OCI-LY7 (cell line): Measurements from ENCODE around the gene RBMS1. TPM values are rescaled to one million over a fixed set of nuclear protein-coding genes. Genes with fewer than 3 reads are reported as not detected.

Experiments
- BruUV-seq: library from RNA; stranded (reverse); fragments of 400-500 nt; replicated peaks from 2 replicates; lab custom pipeline; 2021; lab: Mats Ljungman, UMichigan
- CTCF ChIA-PET: fragments of 300-600 bp; sonication (Branson Sonifier 250); formaldehyde crosslinking; loops from one replicate; lab custom pipeline; 2022; ENCODE audit warnings: antibody characterized with exemption; ENCODE audit not compliant: unreplicated experiment; lab: Charles Lee
- POLR2A ChIA-PET: fragments of 300-600 bp; sonication (Branson Sonifier 250); formaldehyde crosslinking; loops from one replicate; lab custom pipeline; 2022; ENCODE audit warnings: antibody characterized with exemption; lab: Charles Lee
- DNase-seq: peaks from one replicate; pipeline ENCODE4 v3.0.0-alpha.2; 2015; ENCODE audit warnings: low spot score
- H2AFZ ChIP-seq: fragments of 200-600 bp; sonication (generic), shearing (Covaris generic); 2 replicates; pipeline ENCODE4 v1.6.1; 2014; ENCODE audit warnings: mild to moderate bottlenecking, antibody characterized with exemption, low read length, moderate library complexity
- H3K27ac ChIP-seq: fragments of 200-600 bp; sonication (generic); 2 replicates; pipeline ENCODE4 v1.5.1; 2014; ENCODE audit warnings: mixed run types, low read depth, mild to moderate bottlenecking, moderate library complexity, low read length, inconsistent platforms; ENCODE audit not compliant: poor library complexity, severe bottlenecking
- H3K36me3 ChIP-seq: fragments of 200-600 bp; sonication (generic); 2 replicates; pipeline ENCODE4 v1.6.1; 2014; ENCODE audit warnings: mild to moderate bottlenecking, antibody characterized with exemption, low read length, moderate library complexity, mixed read lengths; ENCODE audit not compliant: insufficient read depth
- H3K4me1 ChIP-seq: fragments of 200-600 bp; sonication (generic); 2 replicates; pipeline ENCODE4 v1.5.1; 2014; ENCODE audit warnings: mild to moderate bottlenecking, low read length; ENCODE audit not compliant: insufficient read depth, poor library complexity, severe bottlenecking
- H3K4me2 ChIP-seq: fragments of 200-600 bp; sonication (generic); 2 replicates; pipeline ENCODE4 v1.6.1; 2014; ENCODE audit warnings: mild to moderate bottlenecking, low read length
- H3K4me3 ChIP-seq: fragments of 200-600 bp; sonication (generic); 2 replicates; pipeline ENCODE4 v1.5.1; 2014; ENCODE audit warnings: mild to moderate bottlenecking, low read depth, low read length; ENCODE audit not compliant: poor library complexity, severe bottlenecking
- H3K79me2 ChIP-seq: fragments of 200-600 bp; sonication (generic); 2 replicates; pipeline ENCODE4 v1.6.1; 2016; ENCODE audit warnings: low read depth, mild to moderate bottlenecking, low read length, moderate library complexity, mixed read lengths; ENCODE audit not compliant: insufficient read depth
- H3K9me2 ChIP-seq: fragments of 200-600 bp; sonication (generic); 2 replicates; pipeline ENCODE4 v1.6.1; 2016; ENCODE audit warnings: mild to moderate bottlenecking, low read length, mixed read lengths; ENCODE audit not compliant: insufficient read depth
- H3K9me3 ChIP-seq: fragments of 200-600 bp; sonication (generic); 2 replicates; pipeline ENCODE4 v1.6.1; 2014; ENCODE audit warnings: mild to moderate bottlenecking, mixed run types, low read length, mixed read lengths
- H4K20me1 ChIP-seq: fragments of 200-600 bp; sonication (generic); 2 replicates; pipeline ENCODE4 v1.6.1; 2014; ENCODE audit warnings: mild to moderate bottlenecking, antibody characterized with exemption, low read length, moderate library complexity, mixed read lengths; ENCODE audit not compliant: insufficient read depth
- EZH2phosphoT487 ChIP-seq: fragments of 200-600 bp; sonication (generic); IDR thresholded peaks from 2 replicates; pipeline ENCODE4 v1.6.1; 2018; ENCODE audit warnings: low read depth, borderline replicate concordance, mild to moderate bottlenecking, mixed run types, antibody characterized with exemption, low read length, moderate library complexity, mixed read lengths
- intact Hi-C: fragments of 100-400 bp; cut with micrococcal nuclease; formaldehyde crosslinking; loops from one replicate; pipeline ENCODE4 v1.10.0; 2022; ENCODE audit not compliant: unreplicated experiment
- total RNA-seq, 2 experiments: library from RNA; depleted of rRNA in 1 of 2; stranded (reverse); fragments of >200 nt in 1 of 2; shearing (Covaris generic) in 1 of 2; gene quantifications; 2 replicates each; pipeline ENCODE4 v1.2.3, GENCODE V29; 2014 to 2022
- TF ChIP-seq, protein P1 (sequence below): fragments of 200-600 bp; sonication (generic); conservative IDR thresholded peaks from 2 replicates; pipeline ENCODE4 v1.5.1; 2014; ENCODE audit warnings: mild to moderate bottlenecking, antibody characterized with exemption, low read length, moderate library complexity, mixed read lengths

The RBMS1 gene
- total RNA-seq, 2 experiments from 2014 or later = 29.5 to 35.7 TPM

GRCh38 chr2:160319700-160320099 lies 173.9 kb downstream of the RBMS1 start:
- no TSS peak for BruUV-seq
- Histone ChIP-seq H3K36me3 (no peaks in the 10 kb centered on the region), H3K79me2 (no peaks in the 10 kb centered on the region), H3K4me1 (no peaks in the 10 kb centered on the region), H3K27ac (no peak overlapping the region), H2AFZ (no peak overlapping the region), H3K4me2 (no peak overlapping the region), H4K20me1 (0 out of 2 replicates have a peak, but pooled peaks cover 4% of the 10 kb centered on the region), H3K9me3 (no peaks in the 10 kb centered on the region), H3K4me3 (no peak overlapping the region), H3K9me2 (no peaks in the 10 kb centered on the region)
- DNase-seq = no peak
- TF ChIP-seq, protein P1, sequence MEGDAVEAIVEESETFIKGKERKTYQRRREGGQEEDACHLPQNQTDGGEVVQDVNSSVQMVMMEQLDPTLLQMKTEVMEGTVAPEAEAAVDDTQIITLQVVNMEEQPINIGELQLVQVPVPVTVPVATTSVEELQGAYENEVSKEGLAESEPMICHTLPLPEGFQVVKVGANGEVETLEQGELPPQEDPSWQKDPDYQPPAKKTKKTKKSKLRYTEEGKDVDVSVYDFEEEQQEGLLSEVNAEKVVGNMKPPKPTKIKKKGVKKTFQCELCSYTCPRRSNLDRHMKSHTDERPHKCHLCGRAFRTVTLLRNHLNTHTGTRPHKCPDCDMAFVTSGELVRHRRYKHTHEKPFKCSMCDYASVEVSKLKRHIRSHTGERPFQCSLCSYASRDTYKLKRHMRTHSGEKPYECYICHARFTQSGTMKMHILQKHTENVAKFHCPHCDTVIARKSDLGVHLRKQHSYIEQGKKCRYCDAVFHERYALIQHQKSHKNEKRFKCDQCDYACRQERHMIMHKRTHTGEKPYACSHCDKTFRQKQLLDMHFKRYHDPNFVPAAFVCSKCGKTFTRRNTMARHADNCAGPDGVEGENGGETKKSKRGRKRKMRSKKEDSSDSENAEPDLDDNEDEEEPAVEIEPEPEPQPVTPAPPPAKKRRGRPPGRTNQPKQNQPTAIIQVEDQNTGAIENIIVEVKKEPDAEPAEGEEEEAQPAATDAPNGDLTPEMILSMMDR = no peak
- no peak for TF ChIP-seq EZH2phosphoT487
- ChIA-PET POLR2A (interaction anchor here (1.1 kb wide), 1 partner anchor 112 kb away, joined by 3 read pairs; no protein-coding TSS in a partner anchor), CTCF (interaction anchor here (0.5 kb wide), 1 partner anchor 518 kb away, joined by 5 read pairs; no protein-coding TSS in a partner anchor)
- intact Hi-C loops = loop anchor here (5.0 to 10.0 kb wide), 4 partner anchors 113 to 673 kb away; no protein-coding TSS in a partner anchor

DNA sequence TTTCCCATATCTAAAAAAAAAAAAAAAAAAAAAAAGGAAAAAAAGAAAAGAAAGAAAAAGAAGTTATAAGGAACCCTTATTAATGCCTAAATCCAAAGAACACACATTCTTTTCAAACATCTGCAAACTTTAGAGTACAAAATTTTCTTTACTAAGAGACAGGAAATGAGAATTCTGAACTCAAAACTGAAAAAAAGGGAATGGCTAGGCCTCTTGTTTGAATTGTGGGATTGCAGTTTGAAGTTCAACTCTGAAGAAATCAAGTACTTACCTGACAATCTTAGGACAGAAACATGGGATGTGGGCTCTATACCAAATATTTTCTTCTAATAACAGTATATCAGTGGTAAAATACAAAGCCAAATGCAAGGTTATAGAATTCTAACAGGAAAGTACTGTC lies 175.4 kb downstream of the RBMS1 start:
- no peaks in the 10 kb centered on the region for H3K4me1 ChIP-seq
- H3K9me2 ChIP-seq = no peaks in the 10 kb centered on the region
- H4K20me1 ChIP-seq = 0 out of 2 replicates have a peak, but pooled peaks cover 4% of the 10 kb centered on the region
- H3K36me3 ChIP-seq = no peaks in the 10 kb centered on the region
- no peak for DNase-seq
- H3K4me3 ChIP-seq = no peak overlapping the region
- no TSS peak for BruUV-seq
- no peaks in the 10 kb centered on the region for H3K9me3 ChIP-seq
- TF ChIP-seq, protein P1 = no peak
- no peak for TF ChIP-seq EZH2phosphoT487
- ChIA-PET POLR2A (interaction anchor here (0.5 to 0.7 kb wide), 4 partner anchors 11 to 1469 kb away, joined by 3 to 4 read pairs (median 4); no protein-coding TSS in a partner anchor), CTCF (no interaction called here)
- no peaks in the 10 kb centered on the region for H3K79me2 ChIP-seq
- intact Hi-C loops = no loop called here
- H3K4me2 ChIP-seq = no peak overlapping the region
- H3K27ac ChIP-seq = no peak overlapping the region
- H2AFZ ChIP-seq = no peak overlapping the region
